Activated CD4-positive, alpha-beta T cell treated with anti-CD3 and anti-CD28 coated beads, Interleukin-2, amount 10 ng/mL, durations not matched to agents 7 days and 5 days (primary cell): Measurements from ENCODE around the gene GTPBP1. TPM values are rescaled to one million over a fixed set of nuclear protein-coding genes. Genes with fewer than 3 reads are reported as not detected.

Experiments used
- CTCF ChIA-PET: fragments of 350-600 bp; sonication (Branson Sonifier 250); formaldehyde crosslinking; loops from one replicate; lab custom pipeline; 2021; ENCODE audit warnings: antibody characterized with exemption; lab: Charles Lee
- POLR2A ChIA-PET: fragments of 350-600 bp; sonication (Branson Sonifier 250); formaldehyde crosslinking; loops from one replicate; lab custom pipeline; 2021; ENCODE audit warnings: antibody characterized with exemption; lab: Charles Lee
- DNase-seq: peaks from one replicate; pipeline ENCODE4 v3.0.0-alpha.2; 2020
- H3K27ac Mint-ChIP-seq: one replicate; pipeline ENCODE4 v1.8.0; 2021; ENCODE audit warnings: mild to moderate bottlenecking, moderate library complexity, mixed read lengths
- H3K27me3 Mint-ChIP-seq: one replicate; pipeline ENCODE4 v1.8.0; 2021; ENCODE audit warnings: mixed read lengths
- H3K36me3 Mint-ChIP-seq: one replicate; pipeline ENCODE4 v1.8.0; 2021; ENCODE audit warnings: low read depth, mixed read lengths
- H3K4me1 Mint-ChIP-seq: one replicate; pipeline ENCODE4 v1.8.0; 2021; ENCODE audit warnings: mixed read lengths
- H3K4me3 Mint-ChIP-seq: one replicate; pipeline ENCODE4 v1.8.0; 2021; ENCODE audit warnings: mild to moderate bottlenecking, moderate library complexity, mixed read lengths
- H3K9me3 Mint-ChIP-seq: one replicate; pipeline ENCODE4 v1.8.0; 2021; ENCODE audit warnings: mixed read lengths
- total RNA-seq, 2 experiments: library from RNA; stranded (reverse); gene quantifications; one replicate each; pipeline ENCODE4 v1.2.3, GENCODE V29; 2021

Gene GTPBP1
- total RNA-seq, 2 experiments from 2014 or later = 68.5 to 77.1 TPM

DNA sequence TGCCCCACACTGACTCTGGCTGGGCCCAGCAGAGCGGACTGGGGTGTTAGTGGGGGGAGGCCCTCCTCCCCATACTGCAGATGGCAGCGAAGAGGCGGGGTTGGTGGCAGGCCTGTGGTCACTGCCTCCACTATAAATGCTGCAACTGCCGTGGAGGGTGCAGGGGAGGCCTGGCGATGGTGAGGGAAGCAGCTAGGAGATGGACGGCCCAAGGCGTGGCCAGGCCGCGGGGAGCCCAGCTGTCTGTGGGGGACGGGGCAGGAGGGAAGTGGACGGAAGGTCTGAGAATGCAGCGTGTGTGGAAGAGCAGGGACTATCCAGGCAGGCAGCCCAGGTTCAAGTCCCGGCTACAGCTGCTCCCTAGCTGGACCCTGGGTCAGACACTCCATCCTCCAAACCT lies 69.9 kb downstream of the GTPBP1 start:
- POLR2A ChIA-PET = no interaction called here
- Mint-ChIP-seq H3K4me1 (peaks cover 11% of the 10 kb centered on the region), H3K27ac (peak overlapping the region; percentile 36), H3K36me3 (no peaks in the 10 kb centered on the region), H3K9me3 (no peaks in the 10 kb centered on the region), H3K4me3 (no peak overlapping the region), H3K27me3 (no peaks in the 10 kb centered on the region)
- DNase-seq = no peak
- CTCF ChIA-PET = no interaction called here

DNA sequence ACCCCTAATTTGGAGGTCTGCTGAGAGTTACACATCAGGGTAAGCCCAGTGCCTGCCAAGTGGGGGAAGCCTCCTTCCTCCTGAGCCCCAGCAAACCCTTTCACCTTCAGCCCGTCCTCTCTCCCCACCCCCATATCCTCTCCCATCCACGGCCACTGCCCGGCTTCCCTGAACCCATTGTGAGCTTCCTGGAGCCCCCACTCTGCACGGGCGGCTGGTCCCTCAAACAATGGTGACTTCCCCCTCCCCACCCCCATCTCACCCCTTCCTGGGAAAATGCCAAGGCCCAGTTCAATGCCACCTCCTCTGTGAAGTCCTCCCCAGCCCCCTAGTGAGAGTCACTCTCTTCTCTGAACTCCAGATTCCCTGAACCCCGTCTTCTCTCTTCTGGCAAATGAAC lies 70.3 kb downstream of the GTPBP1 start:
- H3K27ac Mint-ChIP-seq = peak overlapping the region; percentile 46

DNA sequence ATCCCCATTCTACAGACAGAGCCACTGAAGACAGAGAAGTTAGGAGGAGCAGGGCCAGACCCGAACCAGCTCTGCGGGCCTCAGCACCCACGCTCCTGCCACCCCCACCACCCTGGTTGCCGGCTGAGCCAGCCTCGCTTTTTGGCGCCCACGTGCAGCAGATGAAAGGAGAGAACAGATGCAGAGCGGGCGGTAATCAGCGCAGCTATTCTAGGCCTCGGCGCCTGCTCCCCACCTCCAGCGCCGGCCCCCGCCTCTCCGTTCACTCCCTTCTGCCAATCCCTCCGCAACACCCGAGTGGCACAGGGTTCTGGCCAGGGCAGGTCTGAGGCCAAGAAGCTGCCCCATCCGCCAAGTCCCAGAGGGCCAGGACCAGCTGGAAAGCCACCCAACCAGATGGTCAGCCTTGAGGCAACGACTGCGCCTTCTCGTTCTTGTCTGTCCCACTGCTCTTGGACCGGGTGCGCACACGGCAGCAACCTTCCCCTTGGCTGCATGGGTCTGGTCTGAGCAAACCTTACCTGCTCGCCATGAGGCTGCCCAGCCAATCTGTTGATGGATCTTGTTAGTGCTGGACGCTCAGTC lies 71.4 kb downstream of the GTPBP1 start:
- ChIA-PET CTCF (no interaction called here), POLR2A (no interaction called here)
- no peak overlapping the region for H3K4me3 Mint-ChIP-seq
- no peak for DNase-seq
- H3K9me3 Mint-ChIP-seq = no peaks in the 10 kb centered on the region
- peaks cover 14% of the 10 kb centered on the region for H3K4me1 Mint-ChIP-seq
- no peaks in the 10 kb centered on the region for H3K36me3 Mint-ChIP-seq
- H3K27me3 Mint-ChIP-seq = no peaks in the 10 kb centered on the region
- no peak overlapping the region for H3K27ac Mint-ChIP-seq

More for the DNA sequence above, 70.3 kb downstream of the GTPBP1 start:
- no peak overlapping the region for H3K4me3 Mint-ChIP-seq
- no peaks in the 10 kb centered on the region for H3K36me3 Mint-ChIP-seq
- CTCF ChIA-PET = no interaction called here
- H3K4me1 Mint-ChIP-seq = peaks cover 11% of the 10 kb centered on the region
- no peaks in the 10 kb centered on the region for H3K9me3 Mint-ChIP-seq
- POLR2A ChIA-PET = no interaction called here
- no peak for DNase-seq
- no peaks in the 10 kb centered on the region for H3K27me3 Mint-ChIP-seq

DNA sequence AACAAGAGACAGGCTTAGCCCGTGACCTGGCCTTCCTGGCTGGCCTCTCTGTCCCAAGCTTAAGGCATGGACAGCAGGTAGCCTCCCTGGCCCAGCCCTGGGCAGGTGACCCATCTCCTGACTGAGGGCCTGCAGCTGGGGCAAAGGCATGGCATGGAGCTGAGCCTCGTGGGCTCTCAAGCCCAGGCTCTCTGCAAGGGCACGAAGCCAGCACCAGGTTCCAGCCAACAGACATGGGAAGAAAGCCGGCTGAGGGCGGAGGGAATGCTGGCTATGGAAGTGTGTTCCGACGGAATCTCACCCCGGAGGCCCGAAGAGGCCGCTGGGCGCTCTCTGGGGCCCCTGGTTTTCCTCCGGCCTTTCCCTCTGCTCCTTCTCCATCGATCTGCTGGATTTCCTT lies 75.3 kb downstream of the GTPBP1 start:
- Mint-ChIP-seq H3K4me3 (no peak overlapping the region), H3K4me1 (peaks cover 10% of the 10 kb centered on the region), H3K9me3 (no peaks in the 10 kb centered on the region), H3K36me3 (no peaks in the 10 kb centered on the region), H3K27me3 (no peaks in the 10 kb centered on the region), H3K27ac (peak overlapping the region; percentile 48)
- ChIA-PET POLR2A (no interaction called here), CTCF (interaction anchor here (0.9 to 1.4 kb wide), 2 partner anchors 12 to 140 kb away, joined by 4 to 5 read pairs; no protein-coding TSS in a partner anchor)
- DNase-seq = no peak

DNA sequence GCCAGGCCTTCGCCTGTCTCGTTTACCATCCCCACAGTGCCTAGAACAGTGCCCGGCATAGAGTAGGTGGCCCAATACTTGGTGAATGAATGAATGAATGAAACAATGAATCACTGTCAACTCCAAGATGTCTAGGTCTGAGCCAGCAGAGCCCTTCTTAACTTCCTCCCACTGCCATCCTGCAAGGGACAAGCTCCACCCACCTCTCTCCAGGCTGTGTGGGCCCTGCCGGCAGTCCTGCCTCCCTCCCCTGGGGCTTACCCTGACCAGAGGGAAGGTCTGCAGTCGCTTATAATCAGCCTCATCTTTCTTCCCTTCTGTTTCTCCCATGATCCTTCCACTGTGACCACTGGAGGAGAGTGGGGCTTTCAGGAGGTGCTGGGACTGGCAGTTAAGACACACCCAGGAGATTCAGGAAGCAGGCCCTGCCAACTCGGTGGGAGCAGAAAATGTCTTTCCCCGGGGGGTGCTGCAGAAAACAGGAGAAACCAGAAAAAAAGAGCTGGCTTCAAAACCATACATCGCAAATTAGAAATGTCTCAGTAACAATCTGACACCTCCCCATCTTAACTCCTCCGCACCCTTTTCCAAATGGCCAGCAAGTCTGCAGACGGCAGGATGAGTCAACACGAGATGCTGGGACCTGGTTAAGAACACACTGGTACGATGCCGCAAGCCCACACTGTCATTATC lies 76.8 kb downstream of the GTPBP1 start:
- H3K27me3 Mint-ChIP-seq = no peaks in the 10 kb centered on the region
- no peak overlapping the region for H3K27ac Mint-ChIP-seq
- H3K4me3 Mint-ChIP-seq = no peak overlapping the region
- H3K9me3 Mint-ChIP-seq = no peaks in the 10 kb centered on the region
- DNase-seq = no peak
- peaks cover 10% of the 10 kb centered on the region for H3K4me1 Mint-ChIP-seq
- ChIA-PET CTCF (interaction anchor here (1.0 to 1.3 kb wide), 2 partner anchors 10 to 16 kb away, joined by 3 read pairs; no protein-coding TSS in a partner anchor), POLR2A (no interaction called here)
- H3K36me3 Mint-ChIP-seq = no peaks in the 10 kb centered on the region

Other genes starting within 250 kb of the GTPBP1 start
- under 1 TPM; 0.17 to 0.23 TPM for gene KDELR3, start 237.8 kb upstream of the GTPBP1 start, total RNA-seq
- 100 to 1,000 TPM; 468 to 521 TPM for gene DDX17, start 199.6 kb upstream of the GTPBP1 start, total RNA-seq
- 10 to 100 TPM; 12.3 to 12.5 TPM for gene DMC1, start 135.8 kb upstream of the GTPBP1 start, total RNA-seq
- under 1 TPM in 1 of 2 experiments, not detected in 1; 0.02 TPM for gene FAM227A, start 49.6 kb upstream of the GTPBP1 start, total RNA-seq
- gene CBY1, start 49.3 kb upstream of the GTPBP1 start, total RNA-seq = 10 to 100 TPM; 10.2 to 11.0 TPM
- 10 to 100 TPM; 83.0 to 88.9 TPM for gene TOMM22, start 24.0 kb upstream of the GTPBP1 start, total RNA-seq
- 10 to 100 TPM; 56.4 to 61.8 TPM for gene JOSD1, start 5.0 kb upstream of the GTPBP1 start, total RNA-seq
- gene SUN2, start 50.1 kb downstream of the GTPBP1 start, total RNA-seq = 100 to 1,000 TPM; 582 to 702 TPM
- gene DNAL4, start 88.2 kb downstream of the GTPBP1 start, total RNA-seq = 10 to 100 TPM in 1 of 2 experiments, 1 to 10 TPM in 1; 7.9 to 10.2 TPM
- gene NPTXR, start 138.1 kb downstream of the GTPBP1 start, total RNA-seq = 1 to 10 TPM; 1.1 to 1.2 TPM
- gene CBX6, start 166.3 kb downstream of the GTPBP1 start, total RNA-seq = 10 to 100 TPM; 56.0 to 60.5 TPM